NCI-H128 (cell line): ENCODE measurements around the gene ADGRG3.
"Not testable (repeated sequence)": the region's sequence is repeated elsewhere in the genome, so short reads cannot be mapped to it uniquely, and the experiment has no call there.

Experiments used
- DNase-seq: peaks from one replicate; lab custom pipeline; 2025; ENCODE audit not compliant: unreplicated experiment; lab: John Stamatoyannopoulos, UW

ADGRG3 gene

DNA sequence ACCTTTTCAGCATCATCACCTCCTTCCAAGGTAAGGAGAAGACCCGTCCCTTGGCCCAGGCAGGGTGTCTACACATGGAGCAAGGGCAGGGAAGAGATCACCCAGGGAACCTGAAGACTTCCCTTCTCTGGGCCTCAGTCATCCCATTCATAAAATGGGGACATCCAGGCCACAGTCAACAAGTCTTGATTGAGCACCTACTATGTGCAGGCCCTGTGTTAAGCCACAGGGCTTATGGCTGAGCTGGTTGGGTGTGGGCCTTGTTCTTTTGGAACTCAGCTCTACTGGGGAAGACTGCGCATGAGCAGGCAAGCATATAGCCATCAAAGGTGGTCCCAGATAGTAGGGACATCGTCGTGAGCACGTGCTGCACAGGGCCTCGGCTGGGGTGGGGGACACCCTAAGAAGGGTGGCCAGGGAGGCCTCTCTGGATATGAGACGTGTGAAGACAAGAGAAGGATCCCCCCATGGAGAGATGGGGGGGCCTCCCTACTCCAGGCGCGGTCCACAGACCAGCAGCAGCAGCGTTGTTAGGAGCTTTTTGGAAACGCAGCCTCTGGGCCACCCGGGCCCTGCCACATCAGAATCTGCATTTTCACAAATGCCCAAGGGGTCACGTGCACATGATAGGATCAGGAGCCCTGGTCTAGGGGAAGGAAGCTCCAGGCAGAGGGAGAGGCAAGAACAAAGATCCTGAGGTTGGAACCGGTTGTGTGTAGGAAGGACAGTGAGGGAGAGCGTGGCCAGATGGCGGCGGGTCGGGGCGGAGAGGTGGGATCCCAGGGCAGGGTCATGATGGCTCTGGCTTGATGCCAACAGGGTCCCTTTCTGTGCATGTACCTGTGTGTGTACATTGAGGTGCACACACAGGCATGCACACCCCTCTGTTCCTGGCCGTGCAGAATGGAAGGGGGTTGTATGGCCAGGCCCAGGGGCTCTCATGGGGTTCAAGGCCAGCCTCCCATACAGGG, 5.9 kb upstream of the ADGRG3 start:
- no peak for DNase-seq

DNA sequence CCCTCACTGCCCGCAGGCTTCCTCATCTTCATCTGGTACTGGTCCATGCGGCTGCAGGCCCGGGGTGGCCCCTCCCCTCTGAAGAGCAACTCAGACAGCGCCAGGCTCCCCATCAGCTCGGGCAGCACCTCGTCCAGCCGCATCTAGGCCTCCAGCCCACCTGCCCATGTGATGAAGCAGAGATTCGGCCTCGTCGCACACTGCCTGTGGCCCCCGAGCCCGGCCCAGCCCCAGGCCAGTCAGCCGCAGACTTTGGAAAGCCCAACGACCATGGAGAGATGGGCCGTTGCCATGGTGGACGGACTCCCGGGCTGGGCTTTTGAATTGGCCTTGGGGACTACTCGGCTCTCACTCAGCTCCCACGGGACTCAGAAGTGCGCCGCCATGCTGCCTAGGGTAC, 4.7 kb upstream of the ADGRG3 start:
- no peak for DNase-seq

DNA sequence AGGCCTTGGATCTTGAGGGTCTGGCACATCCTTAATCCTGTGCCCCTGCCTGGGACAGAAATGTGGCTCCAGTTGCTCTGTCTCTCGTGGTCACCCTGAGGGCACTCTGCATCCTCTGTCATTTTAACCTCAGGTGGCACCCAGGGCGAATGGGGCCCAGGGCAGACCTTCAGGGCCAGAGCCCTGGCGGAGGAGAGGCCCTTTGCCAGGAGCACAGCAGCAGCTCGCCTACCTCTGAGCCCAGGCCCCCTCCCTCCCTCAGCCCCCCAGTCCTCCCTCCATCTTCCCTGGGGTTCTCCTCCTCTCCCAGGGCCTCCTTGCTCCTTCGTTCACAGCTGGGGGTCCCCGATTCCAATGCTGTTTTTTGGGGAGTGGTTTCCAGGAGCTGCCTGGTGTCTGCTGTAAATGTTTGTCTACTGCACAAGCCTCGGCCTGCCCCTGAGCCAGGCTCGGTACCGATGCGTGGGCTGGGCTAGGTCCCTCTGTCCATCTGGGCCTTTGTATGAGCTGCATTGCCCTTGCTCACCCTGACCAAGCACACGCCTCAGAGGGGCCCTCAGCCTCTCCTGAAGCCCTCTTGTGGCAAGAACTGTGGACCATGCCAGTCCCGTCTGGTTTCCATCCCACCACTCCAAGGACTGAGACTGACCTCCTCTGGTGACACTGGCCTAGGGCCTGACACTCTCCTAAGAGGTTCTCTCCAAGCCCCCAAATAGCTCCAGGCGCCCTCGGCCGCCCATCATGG, 4.0 kb upstream of the ADGRG3 start:
- DNase-seq = no peak

DNA sequence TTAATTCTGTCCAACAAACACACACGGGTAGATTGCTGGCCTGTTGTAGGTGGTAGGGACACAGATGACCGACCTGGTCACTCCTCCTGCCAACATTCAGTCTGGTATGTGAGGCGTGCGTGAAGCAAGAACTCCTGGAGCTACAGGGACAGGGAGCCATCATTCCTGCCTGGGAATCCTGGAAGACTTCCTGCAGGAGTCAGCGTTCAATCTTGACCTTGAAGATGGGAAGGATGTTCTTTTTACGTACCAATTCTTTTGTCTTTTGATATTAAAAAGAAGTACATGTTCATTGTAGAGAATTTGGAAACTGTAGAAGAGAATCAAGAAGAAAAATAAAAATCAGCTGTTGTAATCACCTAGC, 3.5 kb upstream of the ADGRG3 start:
- DNase-seq = no peak

DNA sequence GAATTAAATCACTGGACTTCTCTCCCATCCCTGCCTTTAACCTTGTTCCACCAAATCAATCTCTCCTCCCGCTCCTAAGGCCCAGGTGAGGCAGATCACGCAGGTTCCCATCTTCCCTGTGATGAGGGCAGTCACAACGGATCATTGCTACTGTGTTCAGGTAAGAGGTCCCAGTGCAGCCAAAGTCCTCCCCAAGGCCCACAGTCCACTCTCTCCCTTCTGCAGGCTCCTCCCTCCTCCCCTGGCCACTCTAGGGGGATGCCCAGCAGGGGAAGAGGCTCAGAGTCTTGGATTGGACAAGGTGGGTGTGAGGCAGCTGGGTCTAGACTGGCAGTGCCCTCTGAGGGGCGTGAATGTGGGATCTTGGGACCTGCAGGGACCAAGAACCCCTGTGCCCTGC, 2.6 kb upstream of the ADGRG3 start:
- no peak for DNase-seq

DNA sequence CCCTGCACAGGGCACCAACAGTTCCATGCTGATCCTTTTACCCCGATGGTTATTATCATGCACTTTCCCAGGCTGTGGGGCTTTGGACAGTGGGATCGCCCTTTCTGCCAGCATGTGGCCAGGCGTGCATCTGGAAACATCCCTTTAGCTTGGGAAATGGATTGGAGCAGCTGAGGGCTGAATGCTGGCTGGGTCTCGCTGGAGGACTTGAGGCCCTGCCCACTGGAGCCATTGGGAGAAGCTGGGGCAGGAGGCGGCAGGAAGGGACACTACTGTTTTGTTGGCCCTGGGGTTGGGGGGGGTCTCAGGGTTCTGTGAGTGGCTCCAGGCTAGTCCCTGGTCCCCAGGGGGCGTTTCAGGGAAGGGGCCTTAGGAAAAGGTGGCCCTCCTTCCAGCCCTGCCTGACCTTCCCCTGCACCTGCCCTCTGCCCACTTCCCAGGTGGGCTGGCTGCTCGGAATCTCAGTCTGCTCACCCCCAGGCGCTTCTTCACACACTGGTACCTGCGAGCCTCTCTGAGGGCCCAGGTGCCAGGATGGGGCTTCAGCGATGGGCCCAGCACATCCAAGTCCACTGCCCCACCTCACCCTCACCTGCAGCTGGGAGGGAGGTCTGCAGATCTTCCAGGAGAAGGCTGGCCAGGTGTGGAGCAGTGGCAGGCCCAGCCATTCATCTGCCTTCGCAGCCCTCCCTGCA, 1.6 kb upstream of the ADGRG3 start:
- DNase-seq = no peak

DNA sequence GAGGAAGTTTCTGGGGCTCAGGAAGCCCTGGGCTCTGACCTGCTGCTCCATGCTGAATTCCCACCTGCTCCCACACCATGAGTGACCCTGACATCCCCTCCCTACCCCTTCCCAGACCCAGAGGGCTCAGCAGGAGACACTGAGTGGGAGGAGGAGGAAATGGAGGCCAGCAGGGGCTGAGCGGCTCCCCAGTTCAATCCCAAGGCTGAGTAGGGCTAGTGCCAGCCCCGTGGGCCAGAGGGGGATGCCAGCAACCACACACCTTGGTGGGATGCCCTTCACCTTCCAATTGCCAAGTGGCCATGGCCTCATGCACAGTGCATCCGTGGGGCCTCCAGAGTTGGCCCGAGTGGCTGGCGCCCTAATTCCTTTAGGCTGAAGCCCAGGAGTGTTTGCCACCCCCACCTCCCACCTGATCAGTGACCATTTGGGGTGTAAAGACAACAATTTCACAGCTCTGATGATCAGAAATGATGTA, 1.0 kb upstream of the ADGRG3 start:
- no peak for DNase-seq

DNA sequence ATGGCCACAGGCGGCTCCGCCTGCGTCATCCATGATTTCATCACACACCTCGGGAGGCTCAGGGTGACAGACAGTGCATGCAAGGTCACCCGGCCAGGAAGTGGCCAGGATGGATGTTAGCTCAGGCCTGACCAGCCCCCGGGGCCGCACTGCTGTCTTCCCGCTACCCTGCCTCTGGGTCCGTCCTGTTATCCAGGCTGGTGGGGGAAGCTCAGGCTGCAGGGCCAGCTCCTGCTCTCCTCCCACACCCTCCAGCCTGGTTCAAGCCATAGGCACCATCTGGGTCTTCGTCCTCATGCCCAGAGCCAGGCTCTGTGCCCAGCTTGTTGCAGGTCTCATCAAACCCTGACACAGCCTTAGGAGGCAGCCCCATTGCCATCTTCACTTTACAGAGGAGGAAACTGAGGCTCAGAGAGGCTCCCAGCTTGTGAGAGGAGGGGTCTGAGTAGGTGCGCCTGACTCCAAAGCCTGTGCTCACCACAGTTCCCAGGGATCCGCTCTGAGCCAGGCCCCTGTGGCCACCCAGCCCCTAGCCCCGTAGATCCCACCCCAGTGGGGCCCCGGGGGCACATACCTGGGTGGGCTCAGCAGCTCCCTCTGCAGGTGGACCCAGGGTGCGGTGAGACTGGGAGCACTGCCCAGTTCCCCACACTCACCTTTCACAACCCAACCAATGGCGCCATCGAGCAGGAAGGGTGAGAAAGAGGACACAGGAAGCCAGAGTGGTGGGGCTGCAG, 412 bp upstream of the ADGRG3 start:
- no peak for DNase-seq

DNA sequence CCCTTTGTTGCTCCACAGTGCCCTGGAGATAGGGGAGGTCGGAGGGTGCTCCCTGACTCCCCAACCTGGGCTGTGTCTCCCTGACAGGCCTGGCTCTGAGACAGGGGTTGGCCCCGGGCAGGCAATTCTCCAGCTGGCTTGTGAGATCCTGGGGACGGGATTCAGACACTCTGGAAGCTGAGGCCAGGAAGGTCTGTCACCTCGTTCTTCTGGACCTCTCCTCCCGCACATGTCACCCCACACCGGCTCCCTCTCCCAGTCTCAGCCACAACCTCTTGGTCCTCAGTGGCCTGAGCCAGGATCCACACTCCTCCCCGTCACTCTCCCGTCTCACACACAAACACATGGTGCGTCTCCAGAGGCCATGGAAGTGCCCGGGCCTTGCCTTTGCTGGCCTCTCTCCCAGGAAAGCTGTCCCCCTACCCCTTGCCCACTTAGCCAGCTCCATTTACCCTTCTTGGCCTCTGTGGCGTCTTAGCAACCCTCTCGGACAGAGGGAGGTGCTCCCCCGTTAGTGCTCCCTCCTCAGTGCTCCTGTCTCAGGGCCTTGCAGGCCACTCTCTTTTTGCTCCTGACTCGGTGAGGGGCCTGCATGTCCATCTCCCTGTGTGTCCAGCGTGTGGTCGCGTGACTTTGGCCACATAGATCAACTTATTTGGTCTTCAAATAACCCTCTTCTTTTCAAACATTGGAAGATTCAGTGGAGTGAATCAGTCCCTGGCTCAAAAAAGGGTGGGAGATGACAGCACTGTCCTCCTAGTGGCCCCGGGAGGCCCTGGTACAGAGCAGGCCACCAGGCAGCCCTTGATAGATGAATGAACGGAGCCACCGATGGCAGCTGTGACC, 747 bp downstream of the ADGRG3 start:
- no peak for DNase-seq

DNA sequence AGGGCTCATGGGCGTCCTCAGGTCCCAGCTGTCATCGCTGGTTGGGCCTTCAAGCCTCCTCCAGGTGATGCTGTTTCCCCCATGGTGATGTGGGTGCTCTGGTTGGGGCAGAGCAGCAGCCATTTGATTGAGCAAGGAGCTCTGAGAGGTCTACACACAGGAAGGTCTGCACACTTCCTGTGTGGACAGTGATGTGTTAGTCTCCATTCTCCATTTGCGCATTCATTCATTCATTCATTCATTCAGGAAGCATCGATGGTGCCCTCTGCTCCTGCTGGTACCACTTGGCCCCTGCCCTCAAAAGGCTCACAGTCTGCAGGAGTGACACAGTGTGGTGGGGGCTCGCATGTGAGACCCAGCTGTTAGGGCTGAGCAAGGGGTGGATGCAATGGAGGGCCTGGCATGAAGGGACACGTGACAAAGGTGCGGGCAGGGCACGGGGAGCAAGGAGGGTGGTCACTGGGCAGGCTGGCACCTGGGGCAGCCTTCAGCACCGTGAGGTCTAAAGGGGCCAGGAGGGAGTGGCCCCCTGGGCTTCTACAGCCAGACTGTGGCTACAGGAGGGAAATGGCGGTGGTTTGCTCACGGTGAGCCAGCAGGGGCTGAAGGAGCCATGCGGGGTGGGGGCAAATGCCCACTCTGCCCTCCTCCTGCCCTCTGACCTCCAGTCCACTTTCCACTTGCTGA, 1.5 kb downstream of the ADGRG3 start:
- DNase-seq = no peak

DNA sequence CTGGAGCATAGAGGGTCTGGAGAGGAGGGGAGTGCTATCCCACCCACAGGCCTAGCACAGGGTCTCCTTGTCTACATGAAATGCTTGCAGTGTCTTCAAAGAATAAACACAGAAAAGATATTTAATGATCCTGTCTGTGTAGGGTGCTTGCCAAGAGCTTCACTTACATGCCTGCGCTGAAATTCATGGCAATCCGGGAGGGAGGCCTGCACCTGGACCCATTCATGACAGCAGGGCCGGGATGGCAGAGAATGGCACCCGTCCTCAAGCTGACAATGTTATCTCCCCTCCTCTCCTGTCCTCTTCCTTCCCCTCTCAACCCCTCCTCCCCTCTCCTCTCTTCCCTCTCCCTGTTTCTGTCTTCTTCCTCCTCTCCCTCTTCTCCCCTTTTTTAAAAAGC, 2.1 kb downstream of the ADGRG3 start:
- DNase-seq = no peak

DNA sequence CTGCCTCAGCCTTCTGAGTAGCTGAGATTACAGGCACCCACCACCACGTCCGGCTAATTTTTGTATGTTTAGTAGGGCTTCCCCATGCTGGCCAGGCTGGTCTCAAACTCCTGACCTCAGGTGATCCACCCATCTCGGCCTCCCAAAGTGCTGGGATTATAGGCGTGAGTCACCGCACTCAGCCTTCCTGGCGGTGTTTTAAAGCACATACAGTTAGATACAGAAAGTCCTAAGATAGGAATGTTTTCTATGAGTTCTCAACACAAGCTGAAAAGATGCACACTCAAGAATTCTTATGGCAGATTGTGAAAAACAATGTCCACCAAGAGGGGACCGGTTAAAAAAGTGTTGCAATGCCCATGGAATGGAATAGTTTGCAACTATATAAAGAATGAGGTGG, 3.3 kb downstream of the ADGRG3 start:
- not testable (repeated sequence) for DNase-seq

DNA sequence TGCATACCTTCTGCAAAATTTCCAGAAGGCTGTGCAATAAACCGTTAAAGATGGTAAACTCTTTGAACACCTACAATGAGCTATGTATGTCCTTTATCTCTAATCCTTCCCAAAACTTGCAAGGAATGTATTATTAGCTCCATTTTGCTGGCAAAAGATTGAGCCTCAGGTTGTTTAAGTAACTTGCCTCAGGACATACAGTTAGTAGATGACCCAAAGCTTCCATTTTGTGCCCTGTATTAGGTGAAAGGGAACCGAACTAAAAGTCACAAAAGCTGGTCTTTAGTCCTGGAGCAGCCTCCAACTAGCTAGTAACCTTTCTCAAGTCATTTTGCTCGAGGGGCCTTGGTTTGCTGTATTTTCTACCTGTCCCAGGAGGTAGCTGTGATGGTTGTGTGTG, 4.3 kb downstream of the ADGRG3 start:
- no peak for DNase-seq

DNA sequence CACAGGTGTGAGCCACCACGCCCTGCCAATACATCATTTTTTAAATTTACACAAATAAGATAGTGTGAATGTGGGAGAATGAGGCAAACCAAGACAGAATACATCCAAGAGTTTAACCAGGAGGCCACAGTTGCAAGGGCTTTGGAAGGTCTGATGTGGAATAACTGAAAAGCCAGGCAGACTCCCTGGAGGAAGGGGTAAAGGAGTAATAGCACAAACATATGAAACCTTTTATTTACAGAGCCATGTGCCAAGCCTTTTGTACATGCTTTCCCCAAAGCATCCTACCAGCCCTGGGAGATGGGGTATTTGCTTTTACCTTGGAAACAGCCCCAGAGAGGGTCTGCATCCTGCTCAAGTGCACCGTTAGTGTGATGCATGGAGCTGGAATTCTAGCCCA, 4.7 kb downstream of the ADGRG3 start:
- DNase-seq = no peak

DNA sequence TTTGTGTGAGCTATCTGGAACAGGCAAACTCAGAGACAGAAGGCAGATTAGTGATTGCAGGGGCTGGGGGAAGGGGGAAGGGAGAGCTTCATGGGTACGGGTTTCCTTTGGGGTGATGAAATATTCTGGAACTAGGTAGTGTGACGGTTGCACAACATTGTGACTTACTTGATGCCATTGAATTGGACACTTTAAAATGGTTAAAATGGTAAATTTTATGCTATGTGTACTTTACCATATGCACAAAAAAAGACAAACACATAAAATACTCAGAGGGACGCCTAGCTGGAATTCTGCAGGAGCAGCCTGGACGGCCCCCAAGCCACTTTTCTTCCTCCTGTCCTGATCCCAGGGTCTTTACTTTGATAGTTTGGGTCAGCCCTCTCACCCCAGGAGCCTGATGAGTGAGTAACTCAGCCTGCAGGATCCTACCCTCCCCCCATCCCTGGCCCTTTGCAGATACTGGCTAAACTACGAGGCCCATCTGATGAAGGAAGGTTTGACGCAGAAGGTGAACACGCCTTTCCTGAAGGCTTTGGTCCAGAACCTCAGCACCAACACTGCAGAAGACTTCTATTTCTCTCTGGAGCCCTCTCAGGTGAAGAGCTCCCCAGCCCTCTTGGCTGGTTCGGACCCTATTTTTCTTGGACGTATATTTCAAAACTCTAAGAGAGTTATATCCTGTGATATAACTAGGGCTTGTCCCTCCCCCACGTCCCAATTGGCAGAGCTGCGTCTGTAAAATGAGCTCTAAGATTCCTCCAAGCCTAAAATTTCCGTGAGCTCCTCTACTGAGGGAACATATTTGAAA, 7.8 kb downstream of the ADGRG3 start:
- DNase-seq = no peak

DNA sequence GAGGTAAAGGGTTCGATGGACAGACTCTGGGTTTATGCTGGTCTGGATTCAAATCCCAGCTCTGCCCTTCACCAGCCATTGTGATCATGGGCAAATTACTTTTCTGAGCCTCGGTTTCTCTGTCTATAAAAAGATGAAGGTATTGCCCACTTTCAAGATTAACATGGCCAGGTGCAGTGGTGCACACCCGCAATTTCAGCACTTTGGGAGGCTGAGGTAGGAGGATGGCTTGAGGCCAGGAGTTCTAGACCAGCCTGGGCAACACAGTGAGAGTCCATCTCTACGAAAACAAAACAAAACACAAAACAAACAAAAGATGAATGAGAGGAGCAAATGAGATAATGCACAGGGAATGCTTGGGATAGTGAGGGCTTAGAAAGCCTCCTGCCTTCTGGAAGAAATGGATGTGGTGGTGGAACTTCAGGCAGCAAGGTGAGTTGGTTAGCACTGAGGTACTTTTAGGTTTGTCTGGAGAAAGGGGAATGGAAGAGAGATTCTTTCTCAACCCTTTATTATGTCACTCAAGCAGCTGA, 8.5 kb downstream of the ADGRG3 start:
- DNase-seq = no peak

DNA sequence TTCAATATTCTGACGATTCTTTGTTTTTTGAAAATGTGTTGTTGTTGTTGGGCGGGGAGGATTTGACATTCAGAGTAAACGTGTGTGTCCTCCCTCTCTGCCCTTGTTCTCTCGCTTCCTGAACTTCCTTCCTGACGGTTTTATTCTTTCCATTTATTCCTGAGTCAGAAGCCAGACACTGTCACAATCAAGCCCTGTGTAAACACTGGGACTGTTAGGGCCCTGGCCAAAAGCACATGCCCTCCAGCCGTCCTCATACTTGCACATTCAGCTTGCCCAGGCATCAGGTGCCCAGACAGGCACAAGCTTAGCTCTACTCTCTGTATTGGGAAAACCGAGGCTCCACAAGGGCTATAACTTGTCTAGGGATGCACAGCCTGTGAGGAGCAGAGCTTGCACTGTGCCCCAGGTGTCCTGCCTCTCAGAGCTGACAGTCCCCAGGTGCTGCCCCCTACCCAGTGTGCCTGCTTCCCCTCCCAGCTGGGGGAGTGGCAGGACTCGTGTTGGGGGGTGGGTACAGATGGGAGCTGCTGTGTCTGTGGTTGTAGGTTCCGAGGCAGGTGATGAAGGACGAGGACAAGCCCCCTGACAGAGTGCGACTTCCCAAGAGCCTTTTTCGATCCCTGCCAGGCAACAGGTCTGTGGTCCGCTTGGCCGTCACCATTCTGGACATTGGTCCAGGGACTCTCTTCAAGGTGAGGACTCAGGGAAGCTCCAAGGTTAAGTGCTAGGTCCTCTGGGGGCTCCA, 9.7 kb downstream of the ADGRG3 start:
- no peak for DNase-seq

DNA sequence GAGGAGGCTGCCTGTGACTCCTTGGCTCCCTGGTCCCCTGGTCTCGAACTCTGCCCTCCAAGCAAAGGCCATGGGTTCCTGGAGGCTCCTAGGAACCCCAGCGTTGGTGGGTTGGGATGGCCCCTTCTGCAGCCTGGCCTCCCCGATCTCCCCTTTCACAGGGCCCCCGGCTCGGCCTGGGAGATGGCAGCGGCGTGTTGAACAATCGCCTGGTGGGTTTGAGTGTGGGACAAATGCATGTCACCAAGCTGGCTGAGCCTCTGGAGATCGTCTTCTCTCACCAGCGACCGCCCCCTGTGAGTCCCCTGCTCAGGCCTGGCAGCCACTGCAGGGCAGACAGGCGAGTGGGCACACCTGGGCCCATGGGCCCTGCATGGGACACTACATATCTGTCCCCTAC, 10.9 kb downstream of the ADGRG3 start:
- DNase-seq = no peak
